ENCODE data around the gene RND3. TPM values are rescaled to one million over a fixed set of nuclear protein-coding genes. Genes with fewer than 3 reads are reported as not detected.

The RND3 gene
- total and polyA plus RNA-seq, 10 of the 15 experiments (the other 5 are each of a cell fraction or from before 2014, with no cell fraction given) = 0.38 to 18.3 (median 0.93) TPM

DNA sequence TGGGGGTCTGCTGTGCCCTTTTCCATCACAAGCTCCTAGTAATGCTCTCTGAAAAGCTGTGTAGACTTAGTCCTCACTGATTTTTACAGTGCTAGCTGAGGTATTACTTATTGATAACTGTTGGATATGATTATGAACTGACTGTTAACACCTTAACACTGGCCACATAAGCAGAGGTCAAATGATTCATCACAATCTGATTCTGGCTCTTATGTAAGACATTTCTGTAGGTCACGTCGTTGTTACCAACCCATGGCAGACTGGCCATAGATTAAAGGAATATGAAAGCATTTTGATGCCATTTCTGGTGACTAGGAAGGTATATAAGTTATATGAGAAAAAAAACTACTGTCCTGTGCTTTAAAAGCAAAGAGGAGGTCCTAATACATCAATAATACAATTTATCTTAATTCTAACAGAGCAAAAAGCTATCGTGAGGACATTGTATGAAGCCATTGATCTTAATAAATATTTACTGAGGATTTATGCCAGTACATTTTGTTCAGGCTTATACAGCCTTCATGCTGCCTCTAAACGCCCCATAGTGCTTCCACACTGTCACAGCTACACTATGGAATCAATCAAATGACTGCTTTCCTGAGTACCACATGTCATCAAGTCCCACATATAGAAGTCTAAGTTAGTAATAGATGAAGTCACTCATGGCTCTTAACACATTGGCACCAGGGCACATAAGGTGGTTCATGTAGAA is 6.9 kb upstream of the RND3 start:
- H3K27ac ChIP-seq (ENCODE audit: control insufficient read depth, insufficient read depth) = no peak overlapping the region
- ATAC-seq (no peak), FAIRE-seq (no peak), DNase-seq (ENCODE audit: low read depth, low spot score) (no peak)
- intact Hi-C loops (cut with micrococcal nuclease; ENCODE audit: unreplicated experiment) (no loop called here), in situ Hi-C loops (cut with MboI) (loop anchor here (5.0 kb wide), 1 partner anchor 897 kb away; no protein-coding TSS in a partner anchor)
- no peaks in the 10 kb centered on the region for H3K79me2 ChIP-seq (ENCODE audit: control insufficient read depth, insufficient read depth, low read length)
- ChIA-PET POLR2A (interaction anchor here (1.2 kb wide), 1 partner anchor 75 kb away, joined by 5 read pairs; no protein-coding TSS in a partner anchor), SMC1A (ENCODE audit: uncharacterized antibody, unreplicated experiment) (interaction anchor here (0.6 to 3.0 kb wide), 9 partner anchors 8 to 62 kb away, joined by 3 to 8 read pairs (median 4); no protein-coding TSS in a partner anchor), RAD21 (ENCODE audit: unreplicated experiment) (interaction anchor here (1.0 to 2.3 kb wide), 4 partner anchors 15 to 62 kb away, joined by 3 to 5 read pairs (median 4); no protein-coding TSS in a partner anchor), CTCF (interaction anchor here (1.7 kb wide), 1 partner anchor 13 kb away, joined by 5 read pairs; no protein-coding TSS in a partner anchor)
- no peak overlapping the region for H3K4me2 ChIP-seq (ENCODE audit: control insufficient read depth, insufficient read depth)
- 33% methylated on average over 4 of the region's 4 CpGs for WGBS (ENCODE audit: insufficient coverage, insufficient replicate concordance, low lambda C conversion rate, missing lambda C conversion rate)
- H2AFZ ChIP-seq (ENCODE audit: control insufficient read depth, low read depth, low read length) = no peak overlapping the region
- H3K9me3 ChIP-seq (replicated peaks; ENCODE audit: control insufficient read depth, insufficient read depth, low read length) = no peaks in the 10 kb centered on the region
- H3K36me3 ChIP-seq (ENCODE audit: control insufficient read depth in 2 of 2, insufficient read depth in 2 of 2, low read length in 1 of 2) = no peaks in the 10 kb centered on the region
- H3K4me1 ChIP-seq (ENCODE audit: control insufficient read depth, insufficient read depth, low read length) = no peaks in the 10 kb centered on the region
- H4K20me1 ChIP-seq (ENCODE audit: control insufficient read depth, insufficient read depth) = no peaks in the 10 kb centered on the region
- H3K4me3 ChIP-seq = no peak overlapping the region
- no peaks in the 10 kb centered on the region; a peak in 1 of 4 replicates for H3K27me3 ChIP-seq (replicated peaks in 1 of 2; ENCODE audit: control insufficient read depth in 2 of 2, insufficient read depth in 2 of 2, low read length in 1 of 2)
- BruUV-seq (replicated peaks) = no TSS peak
- TF ChIP-seq ZNF207 (IDR thresholded peaks at IDR 0.05; ENCODE audit: borderline replicate concordance) (no peak), HDAC6 (IDR thresholded peaks at IDR 0.05; ENCODE audit: unreplicated experiment) (no peak), SUPT20H (IDR thresholded peaks at IDR 0.05; ENCODE audit: borderline replicate concordance, control insufficient read depth, low read depth, low read length) (no peak), EGR1 (IDR thresholded peaks at IDR 0.05; ENCODE audit: borderline replicate concordance in 1 of 2, low read depth in 2 of 2, low read length in 2 of 2) (no peak), TAF1 (IDR thresholded peaks at IDR 0.05; ENCODE audit: borderline replicate concordance, low read depth, low read length) (no peak), YY1 (IDR thresholded peaks at IDR 0.05; ENCODE audit: low read depth, low read length) (no peak), SIN3A (IDR thresholded peaks at IDR 0.05; ENCODE audit: low read depth, low read length) (no peak)
- TF ChIP-seq, protein P1, sequence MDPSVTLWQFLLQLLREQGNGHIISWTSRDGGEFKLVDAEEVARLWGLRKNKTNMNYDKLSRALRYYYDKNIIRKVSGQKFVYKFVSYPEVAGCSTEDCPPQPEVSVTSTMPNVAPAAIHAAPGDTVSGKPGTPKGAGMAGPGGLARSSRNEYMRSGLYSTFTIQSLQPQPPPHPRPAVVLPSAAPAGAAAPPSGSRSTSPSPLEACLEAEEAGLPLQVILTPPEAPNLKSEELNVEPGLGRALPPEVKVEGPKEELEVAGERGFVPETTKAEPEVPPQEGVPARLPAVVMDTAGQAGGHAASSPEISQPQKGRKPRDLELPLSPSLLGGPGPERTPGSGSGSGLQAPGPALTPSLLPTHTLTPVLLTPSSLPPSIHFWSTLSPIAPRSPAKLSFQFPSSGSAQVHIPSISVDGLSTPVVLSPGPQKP (IDR thresholded peaks at IDR 0.05; ENCODE audit: low read depth, low read length) = no peak
- TF ChIP-seq, protein P2, sequence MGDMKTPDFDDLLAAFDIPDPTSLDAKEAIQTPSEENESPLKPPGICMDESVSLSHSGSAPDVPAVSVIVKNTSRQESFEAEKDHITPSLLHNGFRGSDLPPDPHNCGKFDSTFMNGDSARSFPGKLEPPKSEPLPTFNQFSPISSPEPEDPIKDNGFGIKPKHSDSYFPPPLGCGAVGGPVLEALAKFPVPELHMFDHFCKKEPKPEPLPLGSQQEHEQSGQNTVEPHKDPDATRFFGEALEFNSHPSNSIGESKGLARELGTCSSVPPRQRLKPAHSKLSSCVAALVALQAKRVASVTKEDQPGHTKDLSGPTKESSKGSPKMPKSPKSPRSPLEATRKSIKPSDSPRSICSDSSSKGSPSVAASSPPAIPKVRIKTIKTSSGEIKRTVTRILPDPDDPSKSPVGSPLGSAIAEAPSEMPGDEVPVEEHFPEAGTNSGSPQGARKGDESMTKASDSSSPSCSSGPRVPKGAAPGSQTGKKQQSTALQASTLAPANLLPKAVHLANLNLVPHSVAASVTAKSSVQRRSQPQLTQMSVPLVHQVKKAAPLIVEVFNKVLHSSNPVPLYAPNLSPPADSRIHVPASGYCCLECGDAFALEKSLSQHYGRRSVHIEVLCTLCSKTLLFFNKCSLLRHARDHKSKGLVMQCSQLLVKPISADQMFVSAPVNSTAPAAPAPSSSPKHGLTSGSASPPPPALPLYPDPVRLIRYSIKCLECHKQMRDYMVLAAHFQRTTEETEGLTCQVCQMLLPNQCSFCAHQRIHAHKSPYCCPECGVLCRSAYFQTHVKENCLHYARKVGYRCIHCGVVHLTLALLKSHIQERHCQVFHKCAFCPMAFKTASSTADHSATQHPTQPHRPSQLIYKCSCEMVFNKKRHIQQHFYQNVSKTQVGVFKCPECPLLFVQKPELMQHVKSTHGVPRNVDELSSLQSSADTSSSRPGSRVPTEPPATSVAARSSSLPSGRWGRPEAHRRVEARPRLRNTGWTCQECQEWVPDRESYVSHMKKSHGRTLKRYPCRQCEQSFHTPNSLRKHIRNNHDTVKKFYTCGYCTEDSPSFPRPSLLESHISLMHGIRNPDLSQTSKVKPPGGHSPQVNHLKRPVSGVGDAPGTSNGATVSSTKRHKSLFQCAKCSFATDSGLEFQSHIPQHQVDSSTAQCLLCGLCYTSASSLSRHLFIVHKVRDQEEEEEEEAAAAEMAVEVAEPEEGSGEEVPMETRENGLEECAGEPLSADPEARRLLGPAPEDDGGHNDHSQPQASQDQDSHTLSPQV (IDR thresholded peaks at IDR 0.05) = no peak
- TF ChIP-seq, protein P3, sequence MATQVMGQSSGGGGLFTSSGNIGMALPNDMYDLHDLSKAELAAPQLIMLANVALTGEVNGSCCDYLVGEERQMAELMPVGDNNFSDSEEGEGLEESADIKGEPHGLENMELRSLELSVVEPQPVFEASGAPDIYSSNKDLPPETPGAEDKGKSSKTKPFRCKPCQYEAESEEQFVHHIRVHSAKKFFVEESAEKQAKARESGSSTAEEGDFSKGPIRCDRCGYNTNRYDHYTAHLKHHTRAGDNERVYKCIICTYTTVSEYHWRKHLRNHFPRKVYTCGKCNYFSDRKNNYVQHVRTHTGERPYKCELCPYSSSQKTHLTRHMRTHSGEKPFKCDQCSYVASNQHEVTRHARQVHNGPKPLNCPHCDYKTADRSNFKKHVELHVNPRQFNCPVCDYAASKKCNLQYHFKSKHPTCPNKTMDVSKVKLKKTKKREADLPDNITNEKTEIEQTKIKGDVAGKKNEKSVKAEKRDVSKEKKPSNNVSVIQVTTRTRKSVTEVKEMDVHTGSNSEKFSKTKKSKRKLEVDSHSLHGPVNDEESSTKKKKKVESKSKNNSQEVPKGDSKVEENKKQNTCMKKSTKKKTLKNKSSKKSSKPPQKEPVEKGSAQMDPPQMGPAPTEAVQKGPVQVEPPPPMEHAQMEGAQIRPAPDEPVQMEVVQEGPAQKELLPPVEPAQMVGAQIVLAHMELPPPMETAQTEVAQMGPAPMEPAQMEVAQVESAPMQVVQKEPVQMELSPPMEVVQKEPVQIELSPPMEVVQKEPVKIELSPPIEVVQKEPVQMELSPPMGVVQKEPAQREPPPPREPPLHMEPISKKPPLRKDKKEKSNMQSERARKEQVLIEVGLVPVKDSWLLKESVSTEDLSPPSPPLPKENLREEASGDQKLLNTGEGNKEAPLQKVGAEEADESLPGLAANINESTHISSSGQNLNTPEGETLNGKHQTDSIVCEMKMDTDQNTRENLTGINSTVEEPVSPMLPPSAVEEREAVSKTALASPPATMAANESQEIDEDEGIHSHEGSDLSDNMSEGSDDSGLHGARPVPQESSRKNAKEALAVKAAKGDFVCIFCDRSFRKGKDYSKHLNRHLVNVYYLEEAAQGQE (IDR thresholded peaks at IDR 0.05; ENCODE audit: low read depth, low read length) = no peak
- no peak overlapping the region for H3K9ac ChIP-seq (ENCODE audit: control insufficient read depth, insufficient read depth, low read length)
